HepG2 (cell line): ENCODE results near the gene RAET1E. TPM values are rescaled to one million over a fixed set of nuclear protein-coding genes. Genes with fewer than 3 reads are reported as not detected.

Source experiments
- ATAC-seq: fragments of 200-7000 bp; cut with Tn5 transposase; 3 replicates; pipeline ENCODE4 v1.9.1; 2020; ENCODE audit warnings: mild to moderate bottlenecking, moderate library complexity
- BruUV-seq: library from RNA; stranded (reverse); fragments of 400-500 nt; replicated peaks from 2 replicates; lab custom pipeline; 2021; lab: Mats Ljungman, UMichigan
- CTCF ChIA-PET: fragments of 300-600 bp; formaldehyde crosslinking; extraction: SDS; loops from one replicate; lab custom pipeline; 2021; ENCODE audit warnings: low total read pairs, inconsistent platforms, low intra/inter-chr PET ratio; lab: Yijun Ruan, JAX
- POLR2A ChIA-PET: fragments of 350-600 bp; sonication (Branson Sonifier 250); formaldehyde crosslinking; loops from one replicate; lab custom pipeline; 2020; ENCODE audit warnings: antibody characterized with exemption, inconsistent platforms; lab: Yijun Ruan, JAX
- DNase-seq: peaks from one replicate; pipeline ENCODE4 v3.0.0-alpha.2; 2015; ENCODE audit warnings: low spot score
- FAIRE-seq: peaks from 3 replicates; lab custom pipeline; 2011; peaks lifted over from hg19 to GRCh38; lab: Jason Lieb, UNC
- H2AFZ ChIP-seq: one replicate; pipeline ENCODE4 v1.6.1; 2011; ENCODE audit warnings: low read length, inconsistent platforms
- H3K27ac ChIP-seq: fragments of 300-600 bp; 3 replicates; pipeline ENCODE4 v1.8.0; 2011; ENCODE audit warnings: mixed run types, mild to moderate bottlenecking, mixed read lengths, low read length, inconsistent platforms; ENCODE audit not compliant: insufficient read depth; ENCODE audit errors: extremely low read length
- H3K27me3 ChIP-seq, 2 experiments: fragments of 200-600 bp in 1 of 2; 2 replicates in 1 of 2; 3 replicates in 1 of 2; pipeline versions ENCODE4 v1.6.0 to v1.8.0; 2011; ENCODE audit warnings: low read length in 2 of 2, mild to moderate bottlenecking in 2 of 2, moderate library complexity in 2 of 2, inconsistent platforms in 1 of 2; ENCODE audit not compliant: insufficient read depth in 2 of 2, control insufficient read depth in 1 of 2
- H3K36me3 ChIP-seq, 2 experiments: fragments of 200-600 bp in 1 of 2; replicated peaks in 1 of 2; 2 replicates in 1 of 2; 3 replicates in 1 of 2; pipeline versions ENCODE4 v1.5.1 to v1.8.0; 2011; ENCODE audit warnings: low read length in 2 of 2, inconsistent platforms in 1 of 2; ENCODE audit not compliant: insufficient read depth in 2 of 2, control insufficient read depth in 1 of 2
- H3K4me1 ChIP-seq: 2 replicates; pipeline ENCODE4 v1.5.1; 2012; ENCODE audit warnings: low read length, inconsistent platforms; ENCODE audit not compliant: insufficient read depth
- H3K4me2 ChIP-seq: 2 replicates; pipeline ENCODE4 v1.6.0; 2011; ENCODE audit warnings: low read depth, low read length, inconsistent platforms
- H3K4me3 ChIP-seq, 3 experiments: fragments of 200-600 bp in 1 of 3; sonication (generic), shearing (Covaris generic) in 1 of 3; replicated peaks in 1 of 3; 2 replicates each; pipeline ENCODE4 v1.5.1; 2011 to 2016; ENCODE audit warnings: low read length in 3 of 3, inconsistent platforms in 2 of 3, low read depth in 2 of 3, mild to moderate bottlenecking in 2 of 3, control low read depth in 1 of 3, mixed read lengths in 1 of 3; ENCODE audit not compliant: insufficient read depth in 1 of 3
- H3K79me2 ChIP-seq: one replicate; pipeline ENCODE4 v1.6.1; 2011; ENCODE audit warnings: low read length, inconsistent platforms; ENCODE audit not compliant: insufficient read depth
- H3K9ac ChIP-seq: 2 replicates; pipeline ENCODE4 v1.6.0; 2011; ENCODE audit warnings: mild to moderate bottlenecking, low read depth, low read length, inconsistent platforms; ENCODE audit not compliant: insufficient read depth
- H3K9me3 ChIP-seq: 2 replicates; pipeline ENCODE4 v1.5.1; 2012; ENCODE audit warnings: mild to moderate bottlenecking, low read length
- H4K20me1 ChIP-seq: 2 replicates; pipeline ENCODE4 v1.6.0; 2011; ENCODE audit warnings: inconsistent platforms, mild to moderate bottlenecking, low read length, moderate library complexity; ENCODE audit not compliant: insufficient read depth
- ATRX ChIP-seq: sonication (generic); formaldehyde crosslinking; IDR thresholded peaks from 2 replicates; pipeline ENCODE4 v1.4.0; 2020; ENCODE audit warnings: missing genetic modification reagents, borderline replicate concordance
- CEBPZ ChIP-seq: IDR thresholded peaks from 2 replicates; pipeline ENCODE4 v1.6.1; 2012; ENCODE audit warnings: low read length, improper control_type of control experiment
- CREBL2 ChIP-seq: sonication (generic); formaldehyde crosslinking; IDR thresholded peaks from 2 replicates; pipeline ENCODE4 v1.8.1; 2023; ENCODE audit warnings: missing genetic modification reagents, mild to moderate bottlenecking, borderline replicate concordance
- EHMT2 ChIP-seq: fragments of 200-600 bp; sonication (generic); IDR thresholded peaks from 2 replicates; pipeline ENCODE4 v1.7.0; 2017; ENCODE audit warnings: antibody characterized with exemption, low read depth, low read length, borderline replicate concordance
- FOXO1 ChIP-seq: sonication (generic); formaldehyde crosslinking; IDR thresholded peaks from 2 replicates; pipeline ENCODE4 v1.4.0; 2020; ENCODE audit warnings: missing genetic modification reagents
- KLF11 ChIP-seq: IDR thresholded peaks from 2 replicates; pipeline ENCODE4 v1.6.1; 2016; ENCODE audit warnings: missing compliant biosample characterization
- RFX1 ChIP-seq: fragments of 450-650 bp; IDR thresholded peaks from 2 replicates; pipeline ENCODE4 v1.6.1; 2017
- SAFB2 ChIP-seq: sonication (generic); formaldehyde crosslinking; IDR thresholded peaks from 2 replicates; pipeline ENCODE4 v1.5.1; 2020; ENCODE audit warnings: missing genetic modification reagents, low read depth, mild to moderate bottlenecking, borderline replicate concordance
- ZNF18 ChIP-seq: sonication (generic); formaldehyde crosslinking; IDR thresholded peaks from 2 replicates; pipeline ENCODE4 v1.8.0; 2022; ENCODE audit warnings: mild to moderate bottlenecking, missing genetic modification reagents; ENCODE audit not compliant: insufficient replicate concordance
- ZNF446 ChIP-seq: sonication (generic); formaldehyde crosslinking; IDR thresholded peaks from 2 replicates; pipeline ENCODE4 v1.5.0; 2020; ENCODE audit warnings: mild to moderate bottlenecking, missing genetic modification reagents
- ZNF547 ChIP-seq: sonication (generic); formaldehyde crosslinking; IDR thresholded peaks from 2 replicates; pipeline ENCODE4 v1.5.1; 2020; ENCODE audit warnings: mild to moderate bottlenecking, missing genetic modification reagents
- ZNF607 ChIP-seq: sonication (generic); formaldehyde crosslinking; IDR thresholded peaks from 2 replicates; pipeline ENCODE4 v1.5.1; 2020; ENCODE audit warnings: missing genetic modification reagents, mild to moderate bottlenecking, borderline replicate concordance
- ZNF674 ChIP-seq: sonication (generic); formaldehyde crosslinking; IDR thresholded peaks from 2 replicates; pipeline ENCODE4 v1.5.0; 2020; ENCODE audit warnings: low read depth, mild to moderate bottlenecking, missing genetic modification reagents
- ZNF691 ChIP-seq: sonication (generic); formaldehyde crosslinking; IDR thresholded peaks from 2 replicates; pipeline ENCODE4 v1.4.0; 2020; ENCODE audit warnings: missing genetic modification reagents, low read depth, mild to moderate bottlenecking, borderline replicate concordance
- ZNF713 ChIP-seq: sonication (generic); formaldehyde crosslinking; IDR thresholded peaks from 2 replicates; pipeline ENCODE4 v1.4.0; 2020; ENCODE audit warnings: mild to moderate bottlenecking, missing genetic modification reagents
- ZNF782 ChIP-seq: sonication (generic); formaldehyde crosslinking; IDR thresholded peaks from 2 replicates; pipeline ENCODE4 v1.4.0; 2020; ENCODE audit warnings: missing genetic modification reagents, mild to moderate bottlenecking, borderline replicate concordance
- WGBS: methylation state at CpG from one replicate; pipeline ENCODE4 v1.1.6; 2017; ENCODE audit warnings: low lambda C conversion rate; 5-methylcytosine and 5-hydroxymethylcytosine counted together
- in situ Hi-C: cut with HindIII; loops from 2 replicates; pipeline ENCODE4 v1.10.0; 2017; ENCODE audit warnings: low pct_unique_long_range_greater_than_20kb; ENCODE audit not compliant: extremely low pct_ligation_motif_present
- intact Hi-C: fragments of 100-400 bp; cut with micrococcal nuclease; formaldehyde crosslinking; loops from one replicate; pipeline ENCODE4 v1.10.0; 2022; ENCODE audit not compliant: unreplicated experiment
- polyA plus RNA-seq, 8 experiments: library from polyadenylated mRNA; depleted of rRNA in 3 of 8; stranded (reverse) in 7 of 8; unstranded in 1 of 8; fragments of >200 nt; fragmentation: Illumina TruSeq in 4 of 8; extraction: Trizol in 4 of 8; gene quantifications; 2 replicates each; pipeline versions ENCODE4 v1.2.1 to v1.2.3, GENCODE V29; 2011 to 2016; ENCODE audit warnings: low read depth in 4 of 8, missing spikeins in 1 of 8, mixed read lengths in 1 of 8; ENCODE audit not compliant: insufficient read depth in 1 of 8
- total RNA-seq, 5 experiments: library from RNA; depleted of rRNA; stranded (reverse); fragments of >200 nt; fragmentation: Illumina TruSeq; extraction: Trizol; gene quantifications; 2 replicates each; pipeline ENCODE4 v1.2.3, GENCODE V29; 2016; ENCODE audit warnings: low read depth in 1 of 5

RAET1E gene
- total and polyA plus RNA-seq, 2 of the 13 experiments (the other 11 are each of a cell fraction or from before 2014, with no cell fraction given), result not detected

- TF ChIP-seq ZNF18 (CRISPR knock-in tag) (no peak), ZNF446 (CRISPR knock-in tag) (no peak), ZNF782 (CRISPR knock-in tag) (no peak), ATRX (CRISPR knock-in tag) (no peak), ZNF691 (no peak)
Measured at GRCh38 chr6:149936743-149937142, 38.8 kb upstream of the RAET1E start (continued).

GRCh38 chr6:149935668-149936067 is 37.8 kb upstream of the RAET1E start:
- H3K4me3 ChIP-seq, result no peak overlapping the region
- H3K4me1 ChIP-seq, result peaks cover 12% of the 10 kb centered on the region
- no peak for DNase-seq
- H3K9ac ChIP-seq, result no peak overlapping the region
- no peaks in the 10 kb centered on the region for H3K36me3 ChIP-seq
- H3K27ac ChIP-seq, result no peak overlapping the region
- no peaks in the 10 kb centered on the region for H4K20me1 ChIP-seq
- H3K9me3 ChIP-seq, result no peaks in the 10 kb centered on the region
- intact Hi-C loops (loop anchor here (10.0 kb wide), 1 partner anchor 879 kb away; no protein-coding TSS in a partner anchor), in situ Hi-C loops (loop anchor here (5.0 to 10.0 kb wide), 2 partner anchors 72 to 879 kb away; no protein-coding TSS in a partner anchor)
- WGBS, result 0% methylated on average over 2 of the region's 2 CpGs
- H3K27me3 ChIP-seq, result peaks cover 16 to 73% of the 10 kb centered on the region in 2 experiments
- no peak overlapping the region for H2AFZ ChIP-seq
- no peak for FAIRE-seq
- POLR2A ChIA-PET, result no interaction called here
- no peaks in the 10 kb centered on the region for H3K79me2 ChIP-seq
- H3K4me2 ChIP-seq, result no peak overlapping the region
- ATAC-seq, result no peak
- no TSS peak for BruUV-seq
- CTCF ChIA-PET, result interaction anchor here (0.7 to 4.1 kb wide), 2 partner anchors 81 kb away, joined by 3 to 64 read pairs; no protein-coding TSS in a partner anchor
- TF ChIP-seq ZNF713 (CRISPR knock-in tag) (no peak), CREBL2 (no peak), KLF11 (CRISPR knock-in tag) (no peak), SAFB2 (CRISPR knock-in tag) (no peak), RFX1 (no peak), EHMT2 (no peak), ZNF674 (CRISPR knock-in tag) (no peak), ZNF547 (CRISPR knock-in tag) (no peak), CEBPZ (no peak), FOXO1 (CRISPR knock-in tag) (no peak), ZNF607 (CRISPR knock-in tag) (no peak)
